ENCODE data around the gene SP2. TPM values are rescaled to one million over a fixed set of nuclear protein-coding genes. Genes with fewer than 3 reads are reported as not detected.

Gene SP2
- total RNA-seq = 18.3 and 21.7 TPM in 2 replicates

DNA sequence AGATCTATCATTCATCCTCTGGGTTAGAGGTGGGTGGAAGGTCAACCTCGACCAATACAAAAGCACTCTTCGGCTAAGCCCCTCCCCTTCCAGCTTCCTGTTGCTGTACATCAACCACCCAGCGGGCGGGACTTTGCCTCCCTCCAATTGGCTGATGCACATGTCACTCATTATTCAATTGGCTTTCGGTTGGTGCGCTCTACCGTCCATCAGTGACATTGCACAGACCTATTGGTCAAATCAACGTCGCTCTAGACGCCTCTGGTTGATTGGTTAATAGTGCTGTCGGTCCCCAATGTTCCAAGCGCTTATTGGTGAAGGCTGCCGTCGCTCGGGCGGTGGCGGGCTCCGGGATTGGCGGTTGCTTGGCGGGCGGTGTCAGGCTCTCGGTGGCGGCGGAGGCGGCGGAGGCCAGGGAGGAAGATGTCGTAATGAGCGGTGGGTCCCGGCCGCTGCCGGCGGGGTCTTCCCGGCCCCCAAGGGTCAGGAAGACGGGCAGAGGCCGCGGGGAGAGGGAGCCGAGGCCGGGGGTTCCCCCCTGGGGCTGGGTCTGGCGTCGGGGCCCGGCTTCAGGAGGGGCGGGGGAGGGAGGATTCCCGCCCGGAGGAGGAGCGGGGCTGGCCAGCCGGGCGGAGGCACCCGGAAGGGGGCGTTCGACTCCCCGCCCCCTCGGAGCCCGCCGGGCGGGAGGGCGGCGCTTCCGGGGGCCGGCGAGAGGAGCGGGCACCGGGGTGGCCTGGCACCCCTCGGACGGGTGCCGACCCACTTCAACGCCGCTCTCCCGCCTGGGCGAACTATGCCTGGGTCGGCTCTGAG is at the start of gene SP2:
TSS of gene SP2 (plus strand) at position 381 of the 816 bp plus-strand sequence. CDS start at position 432, 51 bp downstream.
- peaks cover 17% of the 10 kb centered on the region for H3K36me3 Mint-ChIP-seq (ENCODE audit: low read depth)
- H3K27me3 Mint-ChIP-seq = no peaks in the 10 kb centered on the region
- intact Hi-C loops (cut with micrococcal nuclease) = loop anchor here (1.0 to 2.0 kb wide), 3 partner anchors 45 to 74 kb away; partner anchors contain the start of genes LRRC46, MRPL10 and PNPO
- peaks cover 41% of the 10 kb centered on the region for H3K4me1 Mint-ChIP-seq
- no peaks in the 10 kb centered on the region for H3K9me3 Mint-ChIP-seq
- peak within 1 kb of the TSS; percentile 97 for H3K4me3 Mint-ChIP-seq
- peak; percentile 100 for DNase-seq
- H3K27ac Mint-ChIP-seq = peak within 1 kb of the TSS; percentile 99

DNA sequence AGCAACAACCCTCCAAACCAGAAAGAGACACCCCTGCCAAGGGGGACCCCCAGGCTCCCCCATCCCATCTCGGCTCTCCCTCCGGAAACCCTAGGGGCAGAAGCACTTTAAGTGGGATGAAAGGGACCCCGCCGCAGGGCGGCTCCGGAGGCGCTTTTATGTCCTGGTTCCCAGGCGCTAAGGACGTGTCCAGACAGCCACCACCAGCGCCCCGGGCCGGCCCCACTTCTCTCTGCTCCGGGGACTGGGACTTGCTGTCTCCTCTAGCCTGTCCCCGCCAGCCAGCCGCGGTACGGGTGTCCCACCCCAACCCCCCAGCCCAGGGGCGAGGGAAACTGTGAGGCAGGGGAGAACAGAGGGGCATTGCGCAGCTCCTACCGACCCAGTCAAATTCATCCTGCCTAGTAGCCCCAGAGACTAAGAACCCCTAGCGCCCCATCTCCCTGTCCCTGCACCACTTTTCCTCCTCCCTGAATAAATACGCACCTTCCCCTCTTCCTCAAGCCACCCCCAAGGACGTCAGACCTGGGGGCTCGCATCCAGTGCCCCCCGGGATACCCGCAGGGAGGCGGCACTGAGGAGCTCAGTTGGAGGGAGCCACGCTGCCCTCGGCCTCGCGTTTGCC is 49.2 kb upstream of the SP2 start:
- no peak overlapping the region for H3K4me3 Mint-ChIP-seq
- H3K27ac Mint-ChIP-seq = no peak overlapping the region
- peaks cover 22% of the 10 kb centered on the region for H3K4me1 Mint-ChIP-seq
- intact Hi-C loops (cut with micrococcal nuclease) = no loop called here
- H3K36me3 Mint-ChIP-seq (ENCODE audit: low read depth) = no peaks in the 10 kb centered on the region
- peaks cover 62% of the 10 kb centered on the region for H3K27me3 Mint-ChIP-seq
- DNase-seq = no peak
- H3K9me3 Mint-ChIP-seq = no peaks in the 10 kb centered on the region

GRCh38 chr17:47847341-47848197 is 48.5 kb upstream of the SP2 start:
- H3K4me1 Mint-ChIP-seq = peaks cover 22% of the 10 kb centered on the region
- intact Hi-C loops (cut with micrococcal nuclease) = no loop called here
- no peaks in the 10 kb centered on the region for H3K9me3 Mint-ChIP-seq
- no peak overlapping the region for H3K4me3 Mint-ChIP-seq
- peaks cover 69% of the 10 kb centered on the region for H3K27me3 Mint-ChIP-seq
- no peaks in the 10 kb centered on the region for H3K36me3 Mint-ChIP-seq (ENCODE audit: low read depth)
- no peak overlapping the region for H3K27ac Mint-ChIP-seq
- DNase-seq = peak; percentile 75

- Mint-ChIP-seq H3K4me3 (no peak overlapping the region), H3K27me3 (peaks cover 75% of the 10 kb centered on the region), H3K36me3 (ENCODE audit: low read depth) (no peaks in the 10 kb centered on the region), H3K27ac (no peak overlapping the region), H3K4me1 (peaks cover 20% of the 10 kb centered on the region), H3K9me3 (no peaks in the 10 kb centered on the region)
- intact Hi-C loops (cut with micrococcal nuclease) = no loop called here
- DNase-seq = no peak
Measured at GRCh38 chr17:47848198-47848513, 47.9 kb upstream of the SP2 start.

DNA sequence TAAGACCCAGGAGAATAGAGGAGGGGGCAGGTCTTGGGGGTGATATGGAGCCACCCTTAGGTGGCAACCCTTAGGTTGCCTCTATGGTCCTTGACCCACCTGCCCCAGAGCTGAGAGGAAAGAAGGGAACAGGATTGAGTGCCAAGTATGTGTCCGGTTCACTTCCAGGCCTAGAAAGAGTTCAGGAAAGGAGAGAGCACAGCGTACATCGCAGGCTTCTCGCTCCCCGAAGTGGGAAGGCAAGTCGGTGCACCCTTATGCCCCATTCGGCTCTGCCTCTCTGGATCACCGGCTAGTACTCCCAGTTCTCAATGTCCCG is 45.7 kb upstream of the SP2 start:
- H3K27ac Mint-ChIP-seq = no peak overlapping the region
- peak overlapping the region; percentile 55 for H3K4me3 Mint-ChIP-seq
- DNase-seq = no peak
- H3K4me1 Mint-ChIP-seq = peaks cover 27% of the 10 kb centered on the region
- no peaks in the 10 kb centered on the region for H3K36me3 Mint-ChIP-seq (ENCODE audit: low read depth)
- intact Hi-C loops (cut with micrococcal nuclease) = no loop called here
- no peaks in the 10 kb centered on the region for H3K9me3 Mint-ChIP-seq
- peaks cover 84% of the 10 kb centered on the region for H3K27me3 Mint-ChIP-seq

- Mint-ChIP-seq H3K9me3 (no peaks in the 10 kb centered on the region), H3K27me3 (peaks cover 84% of the 10 kb centered on the region), H3K36me3 (ENCODE audit: low read depth) (no peaks in the 10 kb centered on the region), H3K27ac (no peak within 1 kb of the TSS), H3K4me3 (peak within 1 kb of the TSS; percentile 64), H3K4me1 (peaks cover 27% of the 10 kb centered on the region)
- peak; percentile 86 for DNase-seq
- intact Hi-C loops (cut with micrococcal nuclease) = no loop called here
Measured at GRCh38 chr17:47850692-47851573, 45.1 kb upstream of the SP2 start, which contains the start of gene SP6. Gene SP6, minus strand, starts transcription at chr17:47851163. Its CDS starts 2,734 bp downstream, at chr17:47848429.

- Mint-ChIP-seq H3K4me1 (peaks cover 27% of the 10 kb centered on the region), H3K27me3 (peaks cover 85% of the 10 kb centered on the region), H3K4me3 (peak overlapping the region; percentile 64), H3K9me3 (no peaks in the 10 kb centered on the region), H3K27ac (no peak overlapping the region), H3K36me3 (ENCODE audit: low read depth) (no peaks in the 10 kb centered on the region)
- intact Hi-C loops (cut with micrococcal nuclease) = no loop called here
- DNase-seq = no peak
Measured at GRCh38 chr17:47851764-47852112, 44.3 kb upstream of the SP2 start.

DNA sequence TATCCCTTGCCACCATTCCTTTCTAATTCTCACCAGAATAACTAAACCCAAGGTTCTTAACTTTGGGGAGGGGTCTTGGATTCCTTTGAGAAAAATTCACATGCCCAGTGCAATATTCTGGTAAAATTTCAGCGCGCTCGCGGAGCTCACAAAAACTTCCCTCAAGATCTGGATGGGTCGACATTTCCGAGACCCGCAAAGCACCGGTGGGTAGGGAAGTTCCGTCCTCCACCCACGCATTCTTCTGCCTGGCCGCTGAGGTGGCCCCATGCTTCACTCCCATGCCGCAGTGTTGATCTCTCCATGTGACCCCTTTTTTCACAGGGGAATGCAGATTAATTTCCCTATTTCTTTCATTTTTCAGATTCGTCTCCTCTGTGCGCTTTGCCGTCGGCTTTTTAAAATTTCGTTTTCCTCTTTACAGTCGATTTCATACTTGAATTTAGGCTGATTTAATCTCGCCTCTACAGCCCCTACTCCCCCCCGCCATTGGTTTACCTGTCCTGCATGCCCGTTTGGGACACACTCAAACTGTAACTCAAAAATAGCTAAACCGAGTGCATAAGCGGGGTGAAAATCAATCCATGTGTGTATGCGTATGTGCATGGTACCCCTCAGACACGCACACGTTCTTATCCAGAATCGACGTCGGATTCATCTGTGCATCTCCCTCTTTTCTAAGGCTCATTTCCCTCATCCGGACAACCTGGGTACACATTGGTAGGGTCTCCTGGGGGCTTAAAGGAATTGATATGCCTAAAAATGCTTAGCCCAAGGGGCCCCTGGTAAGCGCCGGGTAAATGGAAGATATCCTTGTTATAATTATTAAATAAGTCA is 43.7 kb upstream of the SP2 start:
- no peaks in the 10 kb centered on the region for H3K36me3 Mint-ChIP-seq (ENCODE audit: low read depth)
- no peak for DNase-seq
- intact Hi-C loops (cut with micrococcal nuclease) = no loop called here
- no peaks in the 10 kb centered on the region for H3K9me3 Mint-ChIP-seq
- no peak overlapping the region for H3K27ac Mint-ChIP-seq
- H3K4me1 Mint-ChIP-seq = peaks cover 24% of the 10 kb centered on the region
- H3K27me3 Mint-ChIP-seq = peaks cover 83% of the 10 kb centered on the region
- H3K4me3 Mint-ChIP-seq = peak overlapping the region; percentile 64

- Mint-ChIP-seq H3K36me3 (ENCODE audit: low read depth) (no peaks in the 10 kb centered on the region), H3K4me3 (no peak overlapping the region), H3K27ac (no peak overlapping the region), H3K27me3 (peaks cover 86% of the 10 kb centered on the region), H3K9me3 (no peaks in the 10 kb centered on the region), H3K4me1 (peaks cover 24% of the 10 kb centered on the region)
- intact Hi-C loops (cut with micrococcal nuclease) = no loop called here
- DNase-seq = no peak
Measured at GRCh38 chr17:47853616-47854015, 42.4 kb upstream of the SP2 start.

DNA sequence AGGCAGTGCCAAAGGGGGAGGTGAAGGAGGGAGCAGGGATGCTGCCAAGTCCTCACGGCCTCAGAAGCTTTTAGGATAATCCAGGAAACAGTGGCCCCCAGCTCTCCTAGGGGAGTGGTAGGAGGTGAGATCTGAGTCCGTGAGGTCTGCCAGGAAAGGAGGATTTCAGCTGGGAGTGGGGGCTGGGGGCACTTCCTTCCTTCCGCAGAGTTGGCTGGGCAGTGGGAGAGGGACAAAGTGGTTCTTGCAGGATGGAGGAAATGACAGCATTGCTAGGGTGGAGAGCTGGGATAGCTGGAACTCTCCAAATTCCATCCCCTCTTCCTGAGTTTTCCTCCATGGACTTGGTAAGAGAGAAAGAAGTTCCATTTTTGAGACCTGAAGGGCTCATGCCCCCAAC is 40.3 kb upstream of the SP2 start:
- no peak for DNase-seq
- peaks cover 81% of the 10 kb centered on the region for H3K27me3 Mint-ChIP-seq
- no peaks in the 10 kb centered on the region for H3K36me3 Mint-ChIP-seq (ENCODE audit: low read depth)
- no peaks in the 10 kb centered on the region for H3K9me3 Mint-ChIP-seq
- intact Hi-C loops (cut with micrococcal nuclease) = no loop called here
- no peak overlapping the region for H3K27ac Mint-ChIP-seq
- no peak overlapping the region for H3K4me3 Mint-ChIP-seq
- H3K4me1 Mint-ChIP-seq = peaks cover 20% of the 10 kb centered on the region

- DNase-seq = no peak
- intact Hi-C loops (cut with micrococcal nuclease) = no loop called here
- Mint-ChIP-seq H3K4me1 (peaks cover 17% of the 10 kb centered on the region), H3K9me3 (no peaks in the 10 kb centered on the region), H3K27me3 (peaks cover 77% of the 10 kb centered on the region), H3K36me3 (ENCODE audit: low read depth) (no peaks in the 10 kb centered on the region), H3K4me3 (no peak overlapping the region), H3K27ac (no peak overlapping the region)
Measured at GRCh38 chr17:47856830-47857229, 39.2 kb upstream of the SP2 start.

- Mint-ChIP-seq H3K27me3 (peaks cover 68% of the 10 kb centered on the region), H3K4me1 (peaks cover 10% of the 10 kb centered on the region), H3K9me3 (no peaks in the 10 kb centered on the region), H3K27ac (no peak overlapping the region), H3K4me3 (no peak overlapping the region), H3K36me3 (ENCODE audit: low read depth) (no peaks in the 10 kb centered on the region)
- intact Hi-C loops (cut with micrococcal nuclease) = no loop called here
- DNase-seq = no peak
Measured at GRCh38 chr17:47857551-47858455, 38.2 kb upstream of the SP2 start.

Measured in activated CD4-positive, alpha-beta T cell treated with anti-CD3 and anti-CD28 coated beads, Interleukin-2, amount 10 ng/mL, durations not matched to agents 24 days and 14 days (primary cell).